Panc1 (cell line): Measurements from ENCODE around the gene CDKL1. TPM values are rescaled to one million over a fixed set of nuclear protein-coding genes. Genes with fewer than 3 reads are reported as not detected.

ENCODE experiments used
- microRNA-seq: library from miRNA; unstranded; fragments of <30 nt; microRNA quantifications from one replicate; pipeline ENCODE4 v1.1.0, GENCODE V29; 2020; ENCODE audit not compliant: unreplicated experiment
- total RNA-seq: library from RNA; stranded (reverse); gene quantifications from one replicate; pipeline ENCODE4 v1.2.1, GENCODE V29; 2021; ENCODE audit not compliant: unreplicated experiment

CDKL1 gene
- total RNA-seq, 1 experiment from 2014 or later, result 5.8 TPM

Small RNA genes lying within 50 kb of the gene (microRNA-seq; reads per million reads assigned to microRNA genes)
- not detected for gene MIR4504

Other genes starting within 250 kb of the CDKL1 start
- gene SOS2, start 165.3 kb downstream of the CDKL1 start, total RNA-seq, result 21.2 TPM
- gene L2HGDH, start 84.7 kb downstream of the CDKL1 start, total RNA-seq, result 15.0 TPM
- 14.0 TPM for gene DMAC2L, start 84.6 kb downstream of the CDKL1 start, total RNA-seq
- 33.1 TPM for gene MAP4K5, start 135.7 kb upstream of the CDKL1 start, total RNA-seq
- gene ATL1, start 163.3 kb upstream of the CDKL1 start, total RNA-seq, result 1.5 TPM